Subcutaneous abdominal adipose tissue (tissue), 5 donors: ENCODE measurements around the gene SOX13.

Experiments
- H3K27ac ChIP-seq: one replicate; pipeline ENCODE4 v1.7.0; 2013; ENCODE audit warnings: low read depth, mild to moderate bottlenecking, inconsistent platforms, low read length, moderate library complexity
- H3K27me3 ChIP-seq, 5 donors: one replicate each; pipeline ENCODE4 v1.7.0; 2013; ENCODE audit warnings: low read length in 5 of 5, inconsistent platforms in 1 of 5; ENCODE audit not compliant: control insufficient read depth in 5 of 5, insufficient read depth in 4 of 5
- H3K36me3 ChIP-seq, 5 donors: one replicate each; pipeline ENCODE4 v1.7.0; 2013; ENCODE audit warnings: low read length in 5 of 5; ENCODE audit not compliant: control insufficient read depth in 5 of 5, insufficient read depth in 5 of 5
- H3K4me1 ChIP-seq, 5 donors: one replicate each; pipeline ENCODE4 v1.7.0; 2013; ENCODE audit warnings: low read length in 5 of 5, mild to moderate bottlenecking in 3 of 5, moderate library complexity in 1 of 5; ENCODE audit not compliant: control insufficient read depth in 5 of 5, insufficient read depth in 5 of 5
- H3K4me3 ChIP-seq, 5 donors: one replicate each; pipeline ENCODE4 v1.7.0; 2013; ENCODE audit warnings: low read length in 5 of 5, low read depth in 1 of 5
- H3K9ac ChIP-seq, 5 donors: one replicate each; pipeline ENCODE4 v1.7.0; 2013; ENCODE audit warnings: low read length in 5 of 5, mild to moderate bottlenecking in 4 of 5, moderate library complexity in 3 of 5
- H3K9me3 ChIP-seq, 5 donors: one replicate each; pipeline ENCODE4 v1.7.0; 2013; ENCODE audit warnings: low read length in 5 of 5; ENCODE audit not compliant: control insufficient read depth in 5 of 5
- donor health status: healthy.
- donor health status: healthy.
- donor health status: healthy.
- donor health status: healthy.
- donor health status: healthy.

Gene SOX13

DNA sequence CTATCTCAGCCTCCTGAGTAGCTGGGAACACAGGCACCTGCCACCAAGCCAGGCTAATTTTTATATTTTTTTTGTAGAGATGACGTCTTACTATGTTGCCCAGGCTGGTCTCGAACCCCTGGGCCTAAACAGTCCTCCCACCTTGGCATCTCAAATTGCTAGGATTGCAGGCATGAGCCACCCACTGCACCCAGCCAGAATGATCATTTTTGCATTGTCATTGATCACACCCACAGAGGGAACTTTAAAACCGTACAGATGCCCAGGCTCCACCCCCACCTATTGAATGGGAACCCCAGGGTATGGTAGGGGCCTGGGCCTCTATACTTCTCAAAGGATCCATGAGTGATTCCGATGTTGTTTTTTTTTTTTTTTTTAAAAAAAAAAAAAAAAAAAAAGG is 42.2 kb downstream of the SOX13 start:
- Histone ChIP-seq H3K9ac (no peak overlapping the region), H3K9me3 (no peaks in the 10 kb centered on the region), H3K4me1 (peaks cover 4 to 26% (median 7%) of the 10 kb centered on the region in 5 donors), H3K27ac (no peak overlapping the region), H3K27me3 (no peaks in the 10 kb centered on the region), H3K36me3 (peaks cover 0 to 43% (median 38%) of the 10 kb centered on the region in 5 donors), H3K4me3 (no peak overlapping the region)

DNA sequence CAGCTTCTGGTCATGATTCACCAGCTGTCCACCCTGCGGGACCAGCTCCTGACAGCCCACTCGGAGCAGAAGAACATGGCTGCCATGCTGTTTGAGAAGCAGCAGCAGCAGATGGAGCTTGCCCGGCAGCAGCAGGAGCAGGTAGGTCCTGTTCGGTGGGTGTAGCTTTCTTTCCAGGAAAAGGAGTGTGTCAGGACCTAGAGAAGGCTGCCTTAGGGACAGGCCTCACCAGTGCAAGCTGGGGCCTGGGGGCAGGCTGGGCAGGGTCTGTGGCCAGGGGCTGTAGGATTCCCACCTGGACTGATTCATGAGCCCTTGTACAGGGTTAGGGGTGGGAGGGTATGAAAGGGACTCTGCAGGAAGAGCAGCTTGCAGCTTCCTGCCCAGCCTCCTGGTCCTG is 43.6 kb downstream of the SOX13 start:
- no peaks in the 10 kb centered on the region for H3K27me3 ChIP-seq
- no peak overlapping the region for H3K9ac ChIP-seq
- no peak overlapping the region for H3K27ac ChIP-seq
- H3K36me3 ChIP-seq = peaks cover 0 to 53% (median 49%) of the 10 kb centered on the region in 5 donors
- peaks cover 2 to 20% (median 7%) of the 10 kb centered on the region in 5 donors for H3K4me1 ChIP-seq
- no peak overlapping the region for H3K4me3 ChIP-seq
- no peaks in the 10 kb centered on the region for H3K9me3 ChIP-seq

DNA sequence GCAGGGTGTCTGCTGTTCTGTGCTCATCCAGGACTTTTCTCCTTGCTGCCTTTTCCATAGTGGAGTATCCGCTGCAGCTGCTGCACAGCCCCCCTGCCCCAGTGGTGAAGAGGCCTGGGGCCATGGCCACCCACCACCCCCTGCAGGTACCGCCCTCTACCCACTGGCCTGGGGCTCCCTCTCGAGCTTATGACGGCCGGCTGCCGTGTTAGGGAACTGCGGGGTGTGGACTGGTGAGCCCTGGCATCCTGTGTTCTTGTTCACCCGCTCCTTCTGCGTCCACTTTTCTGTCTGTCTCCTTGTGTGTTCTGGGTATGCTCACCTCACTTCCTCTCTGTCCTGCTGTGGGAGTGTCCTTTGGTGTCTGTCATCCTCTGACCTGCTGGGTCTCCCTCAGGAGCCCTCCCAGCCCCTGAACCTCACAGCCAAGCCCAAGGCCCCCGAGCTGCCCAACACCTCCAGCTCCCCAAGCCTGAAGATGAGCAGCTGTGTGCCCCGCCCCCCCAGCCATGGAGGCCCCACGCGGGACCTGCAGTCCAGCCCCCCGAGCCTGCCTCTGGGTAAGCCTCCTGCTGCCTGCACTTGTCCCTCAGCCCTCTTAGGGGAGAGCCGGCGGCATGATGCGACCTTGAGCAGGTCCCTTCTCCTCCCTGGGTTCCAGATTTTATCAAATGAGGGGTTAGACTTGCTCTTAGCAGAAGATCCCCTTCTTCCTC is 49.1 kb downstream of the SOX13 start:
- Histone ChIP-seq H3K9me3 (no peaks in the 10 kb centered on the region), H3K27ac (no peak overlapping the region), H3K4me1 (peaks cover 1 to 13% (median 7%) of the 10 kb centered on the region in 5 donors), H3K9ac (no peak overlapping the region), H3K36me3 (peaks cover 0 to 89% (median 84%) of the 10 kb centered on the region in 5 donors), H3K4me3 (no peak overlapping the region), H3K27me3 (no peaks in the 10 kb centered on the region)

DNA sequence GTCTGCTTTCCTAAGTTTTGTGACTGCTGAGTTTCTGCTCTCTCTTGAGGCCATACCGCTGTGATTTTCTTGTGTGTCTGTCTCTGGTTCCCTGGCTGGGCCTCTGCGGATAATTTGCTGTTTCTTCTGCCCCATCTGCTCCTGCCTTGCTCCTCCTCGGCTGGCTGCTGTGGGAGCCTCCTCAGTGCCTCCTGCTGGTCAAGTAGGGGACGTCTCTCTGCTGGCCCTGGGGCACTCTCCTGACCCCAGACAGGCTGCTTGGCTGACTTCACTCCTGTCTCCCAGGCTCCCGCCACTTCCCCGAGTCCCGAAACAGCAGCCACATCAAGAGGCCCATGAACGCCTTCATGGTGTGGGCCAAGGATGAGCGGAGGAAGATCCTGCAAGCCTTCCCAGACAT is 50.5 kb downstream of the SOX13 start:
- Histone ChIP-seq H3K9me3 (no peaks in the 10 kb centered on the region), H3K4me1 (peaks cover 6 to 20% (median 11%) of the 10 kb centered on the region in 5 donors), H3K9ac (no peak overlapping the region), H3K36me3 (peaks cover 0 to 81% (median 72%) of the 10 kb centered on the region in 5 donors), H3K4me3 (no peak overlapping the region), H3K27me3 (no peaks in the 10 kb centered on the region), H3K27ac (no peak overlapping the region)

DNA sequence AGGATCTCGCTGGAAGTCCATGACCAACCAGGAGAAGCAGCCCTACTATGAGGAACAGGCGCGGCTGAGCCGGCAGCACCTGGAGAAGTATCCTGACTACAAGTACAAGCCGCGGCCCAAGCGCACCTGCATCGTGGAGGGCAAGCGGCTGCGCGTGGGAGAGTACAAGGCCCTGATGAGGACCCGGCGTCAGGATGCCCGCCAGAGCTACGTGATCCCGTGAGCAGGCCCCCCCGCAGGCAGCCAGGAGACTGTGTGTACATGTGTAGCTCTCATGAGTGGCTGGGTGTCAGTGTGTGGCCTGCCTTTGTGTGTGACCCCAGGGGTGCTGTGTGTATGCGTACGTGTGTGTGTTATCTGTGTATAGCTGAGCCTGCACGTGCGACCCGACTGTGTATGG is 51.7 kb downstream of the SOX13 start:
- no peak overlapping the region for H3K27ac ChIP-seq
- no peaks in the 10 kb centered on the region for H3K9me3 ChIP-seq
- peaks cover 0 to 69% (median 61%) of the 10 kb centered on the region in 5 donors for H3K36me3 ChIP-seq

DNA sequence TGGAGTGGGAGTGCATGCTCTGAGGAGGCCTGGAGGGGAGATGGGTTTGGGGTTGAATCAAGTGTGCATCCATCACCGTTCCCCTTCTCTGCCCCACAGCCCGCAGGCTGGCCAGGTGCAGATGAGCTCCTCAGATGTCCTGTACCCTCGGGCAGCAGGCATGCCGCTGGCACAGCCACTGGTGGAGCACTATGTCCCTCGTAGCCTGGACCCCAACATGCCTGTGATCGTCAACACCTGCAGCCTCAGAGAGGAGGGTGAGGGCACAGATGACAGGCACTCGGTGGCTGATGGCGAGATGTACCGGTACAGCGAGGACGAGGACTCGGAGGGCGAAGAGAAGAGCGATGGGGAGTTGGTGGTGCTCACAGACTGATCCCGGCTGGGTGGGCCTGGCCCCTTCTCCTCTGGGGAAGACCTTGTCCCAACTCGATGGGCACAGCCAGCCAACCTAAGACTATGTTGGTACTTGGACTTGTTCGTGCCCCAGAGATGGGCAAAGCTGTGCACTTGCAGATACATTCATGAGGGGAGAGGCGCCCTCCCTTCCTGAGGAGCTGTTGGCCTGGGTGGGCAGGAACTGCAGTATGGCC is 52.9 kb downstream of the SOX13 start:
- Histone ChIP-seq H3K9ac (no peak overlapping the region), H3K4me1 (peaks cover 8 to 38% (median 24%) of the 10 kb centered on the region in 5 donors), H3K36me3 (peaks cover 0 to 57% (median 53%) of the 10 kb centered on the region in 5 donors), H3K9me3 (no peaks in the 10 kb centered on the region), H3K27ac (no peak overlapping the region), H3K27me3 (peaks cover 0 to 1% (median 0%) of the 10 kb centered on the region in 5 donors), H3K4me3 (no peak overlapping the region)

More for the DNA sequence above, 51.7 kb downstream of the SOX13 start:
- H3K4me3 ChIP-seq = no peak overlapping the region
- H3K9ac ChIP-seq = no peak overlapping the region
- no peaks in the 10 kb centered on the region for H3K27me3 ChIP-seq
- peaks cover 8 to 32% (median 21%) of the 10 kb centered on the region in 5 donors for H3K4me1 ChIP-seq

DNA sequence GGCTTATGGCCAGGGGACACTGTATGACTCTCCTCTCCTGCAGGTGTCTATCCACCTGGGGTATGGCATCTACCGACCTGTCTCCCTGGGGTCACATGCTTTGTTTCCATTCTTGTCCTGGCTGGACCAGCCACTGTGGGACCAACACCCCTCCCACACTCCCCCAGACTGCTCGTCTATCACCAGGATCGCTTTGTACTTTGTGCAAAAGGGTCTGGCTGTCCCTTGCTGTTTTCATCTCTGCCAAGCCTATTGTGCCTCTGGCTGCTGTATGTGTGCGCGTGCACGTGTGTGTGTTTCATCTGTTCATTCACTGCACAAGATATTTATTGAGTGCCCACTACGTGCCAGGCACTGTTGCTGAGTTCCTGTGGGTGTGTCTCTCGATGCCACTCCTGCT is 53.5 kb downstream of the SOX13 start:
- Histone ChIP-seq H3K27ac (no peak overlapping the region), H3K9ac (peak overlapping the region in 1 of 5 donors; percentile 19)

DNA sequence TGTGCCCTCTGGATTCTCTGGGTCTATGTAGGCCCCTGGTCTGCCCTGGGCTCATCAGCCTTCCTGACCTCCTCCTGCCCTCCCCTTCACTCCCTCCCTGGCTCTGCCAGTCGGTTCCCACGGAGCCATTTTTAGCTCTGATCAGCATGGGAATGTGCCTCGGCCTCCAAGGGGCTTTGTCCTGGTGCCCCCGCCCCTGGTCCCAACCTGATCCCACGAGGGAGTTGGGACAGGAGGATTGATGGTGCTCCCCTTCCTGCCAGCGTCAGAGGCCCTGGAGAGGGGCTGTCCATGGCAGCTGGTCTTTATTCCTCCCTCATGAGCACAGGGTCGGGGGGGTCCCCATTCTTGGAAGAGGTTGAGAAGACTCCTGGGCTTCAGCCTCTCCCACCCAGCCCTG is 54.0 kb downstream of the SOX13 start:
- peak overlapping the region; percentile 63 for H3K27ac ChIP-seq
- no peak overlapping the region for H3K4me3 ChIP-seq

More for the DNA sequence above, 53.5 kb downstream of the SOX13 start:
- no peaks in the 10 kb centered on the region for H3K9me3 ChIP-seq
- peaks cover 0 to 4% (median 0%) of the 10 kb centered on the region in 5 donors for H3K27me3 ChIP-seq
- peaks cover 0 to 54% (median 53%) of the 10 kb centered on the region in 5 donors for H3K36me3 ChIP-seq
- peaks cover 8 to 42% (median 24%) of the 10 kb centered on the region in 5 donors for H3K4me1 ChIP-seq
- no peak overlapping the region for H3K4me3 ChIP-seq

DNA sequence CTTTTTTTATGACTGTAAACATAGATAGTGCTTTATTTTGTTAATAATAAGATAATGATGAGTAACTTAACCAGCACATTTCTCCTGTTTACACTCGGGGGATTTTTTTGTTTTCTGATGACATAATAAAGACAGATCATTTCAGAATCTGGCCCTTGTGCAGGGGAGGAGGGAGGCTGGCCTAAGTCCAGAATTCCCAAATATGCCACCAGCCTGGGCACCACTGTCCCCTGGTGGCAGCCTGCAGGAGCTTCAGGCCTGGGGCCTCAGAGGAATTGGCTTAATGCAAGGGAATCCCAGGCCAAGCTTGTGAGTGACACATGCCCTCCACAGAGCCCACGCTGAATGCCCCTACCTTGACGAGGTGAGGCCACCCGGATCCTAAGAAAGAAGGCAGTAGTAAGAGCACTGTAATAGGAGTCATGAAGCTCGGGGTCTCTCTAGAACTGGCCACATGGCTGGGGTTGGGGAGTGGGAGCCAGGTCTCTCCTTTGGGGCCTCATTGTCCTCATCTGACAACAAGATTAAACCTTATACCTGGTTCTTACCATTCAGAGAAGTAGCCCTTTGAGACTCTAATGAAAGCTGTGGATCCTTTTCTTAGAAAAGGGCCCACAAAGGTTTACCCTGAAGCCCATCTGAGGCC is 54.8 kb downstream of the SOX13 start:
- Histone ChIP-seq H3K9ac (no peak overlapping the region), H3K27ac (peak overlapping the region; percentile 63), H3K4me1 (peaks cover 10 to 45% (median 24%) of the 10 kb centered on the region in 5 donors), H3K9me3 (no peaks in the 10 kb centered on the region), H3K36me3 (peaks cover 0 to 41% (median 40%) of the 10 kb centered on the region in 5 donors), H3K4me3 (no peak overlapping the region), H3K27me3 (peaks cover 0 to 4% (median 0%) of the 10 kb centered on the region in 5 donors)

More for the DNA sequence above, 54.0 kb downstream of the SOX13 start:
- Histone ChIP-seq H3K9ac (peak overlapping the region in 2 of 5 donors; percentile 19 to 31), H3K4me1 (peaks cover 10 to 45% (median 24%) of the 10 kb centered on the region in 5 donors), H3K27me3 (peaks cover 0 to 4% (median 0%) of the 10 kb centered on the region in 5 donors), H3K9me3 (no peaks in the 10 kb centered on the region), H3K36me3 (peaks cover 0 to 48% (median 47%) of the 10 kb centered on the region in 5 donors)
